Spleen (tissue), 7 donors: ENCODE results near the gene COL5A1.

ENCODE experiments used
- POLR2AphosphoS5 ChIP-seq, 3 donors: sonication (generic); formaldehyde crosslinking; IDR thresholded peaks; one replicate each; pipeline ENCODE4 v1.5.1; 2017; ENCODE audit warnings: antibody characterized with exemption in 3 of 3
- TF ChIP-seq, protein P1 (sequence below), 11 experiments: fragments of 200-600 bp in 7 of 11; fragments of 450-650 bp in 4 of 11; sonication (generic) in 4 of 11; IDR thresholded peaks in 8 of 11; conservative IDR thresholded peaks in 3 of 11; 1 replicate in 7 of 11; 2 replicates in 4 of 11; pipeline versions ENCODE4 v1.4.0 to v1.8.0; 2016 to 2021; ENCODE audit warnings: antibody characterized with exemption in 11 of 11, inconsistent platforms in 4 of 11, mild to moderate bottlenecking in 1 of 11
- donor health status: DM: no; HTN: no; CAD: no; lungs with moderate emphysema.
- donor health status: DM: no; HTN: no; CAD: no.
- donor health status: DM: no; HTN: no; CAD: no.

DNA sequence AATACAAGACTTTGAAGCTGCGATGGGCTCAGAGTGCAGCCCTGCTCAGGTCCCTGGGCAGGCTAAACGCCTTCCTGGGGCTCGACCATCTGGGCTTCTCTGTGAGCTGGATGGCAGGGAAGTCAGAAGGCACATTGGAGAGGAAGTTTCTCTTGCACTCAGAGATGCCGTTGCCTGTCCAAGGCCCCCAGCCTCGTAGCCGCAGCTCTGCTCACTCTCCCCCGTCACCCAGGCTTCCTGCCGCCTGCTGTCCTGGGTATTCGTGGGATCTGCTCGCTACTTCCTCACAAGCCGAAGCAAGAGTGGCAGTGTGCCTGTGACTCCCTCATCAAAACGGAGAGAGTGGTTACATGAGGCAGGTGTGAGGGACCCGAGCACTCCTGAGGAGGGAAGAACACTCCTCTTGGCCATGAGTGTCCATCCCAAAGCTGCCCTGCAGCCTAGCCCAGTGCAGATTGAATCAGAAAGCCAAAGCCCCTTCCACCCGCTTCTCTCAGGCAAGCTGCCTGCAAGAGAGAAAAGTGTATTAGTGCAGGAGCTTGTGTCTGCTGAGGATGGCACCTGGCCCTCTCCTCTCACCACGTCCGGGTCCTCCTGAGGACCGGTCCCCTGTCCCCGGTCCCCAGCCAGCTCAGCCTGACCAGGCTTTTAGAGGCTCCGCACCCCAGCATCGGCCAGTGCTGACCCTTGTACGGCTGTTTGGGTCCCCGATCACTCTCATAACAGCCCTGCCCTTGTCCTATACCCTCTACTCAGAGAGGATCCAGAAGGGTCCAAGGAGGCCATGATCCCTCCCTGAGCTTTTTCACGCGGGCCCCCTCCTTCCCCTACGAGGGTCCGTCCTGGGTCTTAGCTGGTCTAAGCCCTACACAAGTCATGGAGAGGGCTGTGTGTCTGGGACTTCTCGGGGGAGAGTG lies 246.3 kb downstream of the COL5A1 start:
- TF ChIP-seq, protein P1, sequence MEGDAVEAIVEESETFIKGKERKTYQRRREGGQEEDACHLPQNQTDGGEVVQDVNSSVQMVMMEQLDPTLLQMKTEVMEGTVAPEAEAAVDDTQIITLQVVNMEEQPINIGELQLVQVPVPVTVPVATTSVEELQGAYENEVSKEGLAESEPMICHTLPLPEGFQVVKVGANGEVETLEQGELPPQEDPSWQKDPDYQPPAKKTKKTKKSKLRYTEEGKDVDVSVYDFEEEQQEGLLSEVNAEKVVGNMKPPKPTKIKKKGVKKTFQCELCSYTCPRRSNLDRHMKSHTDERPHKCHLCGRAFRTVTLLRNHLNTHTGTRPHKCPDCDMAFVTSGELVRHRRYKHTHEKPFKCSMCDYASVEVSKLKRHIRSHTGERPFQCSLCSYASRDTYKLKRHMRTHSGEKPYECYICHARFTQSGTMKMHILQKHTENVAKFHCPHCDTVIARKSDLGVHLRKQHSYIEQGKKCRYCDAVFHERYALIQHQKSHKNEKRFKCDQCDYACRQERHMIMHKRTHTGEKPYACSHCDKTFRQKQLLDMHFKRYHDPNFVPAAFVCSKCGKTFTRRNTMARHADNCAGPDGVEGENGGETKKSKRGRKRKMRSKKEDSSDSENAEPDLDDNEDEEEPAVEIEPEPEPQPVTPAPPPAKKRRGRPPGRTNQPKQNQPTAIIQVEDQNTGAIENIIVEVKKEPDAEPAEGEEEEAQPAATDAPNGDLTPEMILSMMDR (IDR thresholded peaks at IDR 0.05 in 8 of 11, conservative IDR thresholded peaks at IDR 0.05 in 3 of 11): no peak
- TF ChIP-seq POLR2AphosphoS5 (IDR thresholded peaks at IDR 0.05): no peak
